Measurements from ENCODE around the gene PNPLA6.
A peak's percentile ranks its signal among the peaks of the same experiment; 100 is the strongest.

DNA sequence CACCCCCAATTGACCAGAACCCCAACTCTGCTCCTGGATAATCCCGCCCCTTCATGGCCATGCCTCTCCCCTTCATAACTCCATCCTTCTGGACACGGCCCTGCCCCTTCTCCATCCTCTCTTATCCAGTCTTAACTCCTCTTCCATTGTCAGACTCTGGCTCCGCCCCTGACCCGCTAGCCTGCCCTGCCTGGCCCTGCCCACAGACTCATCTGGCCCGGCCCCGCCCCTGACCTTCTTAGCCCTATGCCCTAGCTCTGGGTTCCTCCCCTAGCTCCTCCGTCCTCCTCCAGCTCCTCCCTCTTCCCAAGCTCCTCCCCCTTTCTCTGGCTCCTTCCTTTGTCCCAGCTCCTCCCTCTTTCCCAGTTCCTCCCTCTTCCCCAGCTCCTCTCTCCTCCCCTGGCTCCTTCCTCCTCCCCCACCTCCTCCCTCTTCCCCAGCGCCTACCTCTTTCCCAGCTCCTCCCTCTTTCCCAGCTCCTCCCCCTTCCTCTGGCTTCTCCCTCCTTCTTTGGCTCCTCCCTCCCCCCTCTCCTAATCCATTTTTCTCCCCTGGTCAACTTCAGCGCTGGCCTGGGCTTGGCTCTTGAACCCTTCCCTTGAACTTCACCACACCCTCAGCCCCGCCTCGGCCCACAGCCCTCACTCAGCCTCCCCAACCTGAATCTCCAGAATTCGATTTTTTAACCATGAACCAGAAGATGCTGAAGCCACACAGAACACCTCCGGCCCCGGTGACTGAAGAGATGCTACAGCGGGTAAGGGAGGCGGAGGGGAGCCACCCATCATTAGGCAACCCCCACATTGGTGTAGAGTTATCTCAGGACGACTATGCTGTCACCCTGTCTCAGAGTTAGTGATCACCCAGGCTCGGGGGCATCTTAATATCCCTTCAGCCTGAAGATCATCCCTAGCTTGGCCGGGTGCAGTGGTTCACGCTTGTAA is 28.9 kb upstream of the PNPLA6 start:
- TF ChIP-seq SAP30 (IDR thresholded peaks at IDR 0.05; ENCODE audit: borderline replicate concordance, insufficient read depth, low read depth, low read length, poor library complexity, severe bottlenecking), result no peak
- no peak for TF ChIP-seq SMARCC2 (IDR thresholded peaks at IDR 0.05; ENCODE audit: low read depth)
- TF ChIP-seq TAF15 (IDR thresholded peaks at IDR 0.05; ENCODE audit: low read depth, low read length), result no peak
- TF ChIP-seq HNRNPLL (IDR thresholded peaks at IDR 0.05; ENCODE audit: low read depth, low read length, poor library complexity, severe bottlenecking), result peak; percentile 17
- TF ChIP-seq EZH2 (IDR thresholded peaks at IDR 0.05; ENCODE audit: borderline replicate concordance, low read depth, low read length), result no peak
- no peak for TF ChIP-seq MAFG (tag; conservative IDR thresholded peaks at IDR 0.05)
- no peak for TF ChIP-seq FOXO4 (CRISPR knock-in tag; IDR thresholded peaks at IDR 0.05)
- no peak for TF ChIP-seq MXI1 (IDR thresholded peaks at IDR 0.05; ENCODE audit: low read depth, low read length)
- no peak for TF ChIP-seq RAD21 (CRISPR knock-in tag; conservative IDR thresholded peaks at IDR 0.05 in 1 of 2, IDR thresholded peaks at IDR 0.05 in 1 of 2)
- TF ChIP-seq, protein P1, sequence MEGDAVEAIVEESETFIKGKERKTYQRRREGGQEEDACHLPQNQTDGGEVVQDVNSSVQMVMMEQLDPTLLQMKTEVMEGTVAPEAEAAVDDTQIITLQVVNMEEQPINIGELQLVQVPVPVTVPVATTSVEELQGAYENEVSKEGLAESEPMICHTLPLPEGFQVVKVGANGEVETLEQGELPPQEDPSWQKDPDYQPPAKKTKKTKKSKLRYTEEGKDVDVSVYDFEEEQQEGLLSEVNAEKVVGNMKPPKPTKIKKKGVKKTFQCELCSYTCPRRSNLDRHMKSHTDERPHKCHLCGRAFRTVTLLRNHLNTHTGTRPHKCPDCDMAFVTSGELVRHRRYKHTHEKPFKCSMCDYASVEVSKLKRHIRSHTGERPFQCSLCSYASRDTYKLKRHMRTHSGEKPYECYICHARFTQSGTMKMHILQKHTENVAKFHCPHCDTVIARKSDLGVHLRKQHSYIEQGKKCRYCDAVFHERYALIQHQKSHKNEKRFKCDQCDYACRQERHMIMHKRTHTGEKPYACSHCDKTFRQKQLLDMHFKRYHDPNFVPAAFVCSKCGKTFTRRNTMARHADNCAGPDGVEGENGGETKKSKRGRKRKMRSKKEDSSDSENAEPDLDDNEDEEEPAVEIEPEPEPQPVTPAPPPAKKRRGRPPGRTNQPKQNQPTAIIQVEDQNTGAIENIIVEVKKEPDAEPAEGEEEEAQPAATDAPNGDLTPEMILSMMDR (IDR thresholded peaks at IDR 0.05 in 2 of 3, conservative IDR thresholded peaks at IDR 0.05 in 1 of 3; ENCODE audit: insufficient read depth in 2 of 3, low read depth in 1 of 3, low read length in 3 of 3), result no peak
- TF ChIP-seq EP300 (IDR thresholded peaks at IDR 0.05; ENCODE audit: low read length), result no peak
- TF ChIP-seq IRF1 (CRISPR knock-in tag; IDR thresholded peaks at IDR 0.05; ENCODE audit: borderline replicate concordance), result no peak
- TF ChIP-seq POLR2A (conservative IDR thresholded peaks at IDR 0.05), result no peak
